Measurements from ENCODE around the gene TMEM132A. TPM values are rescaled to one million over a fixed set of nuclear protein-coding genes. Genes with fewer than 3 reads are reported as not detected.

TMEM132A gene
- total and polyA plus RNA-seq, 5 donors: 5.1 to 10.2 (median 6.8) TPM

- no peaks in the 10 kb centered on the region for H3K9me3 ChIP-seq (ENCODE audit: control insufficient read depth, low read length)
- H3K4me3 ChIP-seq (ENCODE audit: low read length): peak overlapping the region; percentile 86
- DNase-seq (peak in 1 of 3 donors; percentile 81), ATAC-seq (peak; percentile 51 to 60)
- no peaks in the 10 kb centered on the region for H3K27me3 ChIP-seq (ENCODE audit: control insufficient read depth, insufficient read depth)
- H3K27ac ChIP-seq (ENCODE audit: low read length): peak overlapping the region; percentile 86
- intact Hi-C loops (cut with DNase I): no loop called here
- peaks cover 23% of the 10 kb centered on the region for H3K4me1 ChIP-seq (ENCODE audit: control insufficient read depth, insufficient read depth, low read length)
- 1% methylated on average over 31 of the region's 31 CpGs for WGBS
These were observed 9.5 kb upstream of the TMEM132A start for GRCh38 chr11:60914633-60915247.

- DNase-seq (peak; percentile 71 to 84 (median 77)), ATAC-seq (peak; percentile 48 to 71)
- Histone ChIP-seq H3K4me3 (ENCODE audit: low read length) (peak overlapping the region; percentile 86), H3K27me3 (ENCODE audit: control insufficient read depth, insufficient read depth) (no peaks in the 10 kb centered on the region), H3K4me1 (ENCODE audit: control insufficient read depth, insufficient read depth, low read length) (peaks cover 23% of the 10 kb centered on the region), H3K27ac (ENCODE audit: low read length) (peak overlapping the region; percentile 74), H3K9me3 (ENCODE audit: control insufficient read depth, low read length) (no peaks in the 10 kb centered on the region)
- intact Hi-C loops (cut with DNase I): no loop called here
- 6% methylated on average over 17 of the region's 17 CpGs for WGBS
These were observed 8.9 kb upstream of the TMEM132A start for GRCh38 chr11:60915248-60915914.

- DNase-seq (no peak), ATAC-seq (no peak)
- 65% methylated on average over 3 of the region's 3 CpGs for WGBS
- Histone ChIP-seq H3K4me1 (ENCODE audit: control insufficient read depth, insufficient read depth, low read length) (peaks cover 23% of the 10 kb centered on the region), H3K4me3 (ENCODE audit: low read length) (no peak overlapping the region), H3K27me3 (ENCODE audit: control insufficient read depth, insufficient read depth) (no peaks in the 10 kb centered on the region), H3K27ac (ENCODE audit: low read length) (no peak overlapping the region), H3K9me3 (ENCODE audit: control insufficient read depth, low read length) (no peaks in the 10 kb centered on the region)
- intact Hi-C loops (cut with DNase I): no loop called here
These were observed 7.5 kb upstream of the TMEM132A start for GRCh38 chr11:60916669-60917206.

GRCh38 chr11:60917267-60917666, 7.0 kb upstream of the TMEM132A start:
- no peak overlapping the region for H3K27ac ChIP-seq (ENCODE audit: low read length)
- intact Hi-C loops (cut with DNase I): no loop called here

GRCh38 chr11:60918251-60918938, 5.9 kb upstream of the TMEM132A start:
- Histone ChIP-seq H3K4me1 (ENCODE audit: control insufficient read depth, insufficient read depth, low read length) (peaks cover 23% of the 10 kb centered on the region), H3K4me3 (ENCODE audit: low read length) (no peak overlapping the region), H3K9me3 (ENCODE audit: control insufficient read depth, low read length) (no peaks in the 10 kb centered on the region), H3K27ac (ENCODE audit: low read length) (no peak overlapping the region), H3K27me3 (ENCODE audit: control insufficient read depth, insufficient read depth) (no peaks in the 10 kb centered on the region)
- ATAC-seq (no peak), DNase-seq (peak in 1 of 3 donors; percentile 18)
- intact Hi-C loops (cut with DNase I): no loop called here
- 77% methylated on average over 4 of the region's 4 CpGs for WGBS

More at GRCh38 chr11:60917267-60917666, 7.0 kb upstream of the TMEM132A start:
- Histone ChIP-seq H3K9me3 (ENCODE audit: control insufficient read depth, low read length) (no peaks in the 10 kb centered on the region), H3K27me3 (ENCODE audit: control insufficient read depth, insufficient read depth) (no peaks in the 10 kb centered on the region), H3K4me1 (ENCODE audit: control insufficient read depth, insufficient read depth, low read length) (peaks cover 23% of the 10 kb centered on the region), H3K4me3 (ENCODE audit: low read length) (no peak overlapping the region)
- 96% methylated on average over 1 of the region's 1 CpG for WGBS
- DNase-seq (no peak), ATAC-seq (no peak)

GRCh38 chr11:60918939-60919265, 5.4 kb upstream of the TMEM132A start:
- H3K4me1 ChIP-seq (ENCODE audit: control insufficient read depth, insufficient read depth, low read length): peaks cover 27% of the 10 kb centered on the region
- ATAC-seq: no peak

GRCh38 chr11:60919320-60919719, 4.9 kb upstream of the TMEM132A start:
- intact Hi-C loops (cut with DNase I): no loop called here
- no peaks in the 10 kb centered on the region for H3K9me3 ChIP-seq (ENCODE audit: control insufficient read depth, low read length)
- H3K4me3 ChIP-seq (ENCODE audit: low read length): no peak overlapping the region
- H3K4me1 ChIP-seq (ENCODE audit: control insufficient read depth, insufficient read depth, low read length): peaks cover 28% of the 10 kb centered on the region
- no peak for DNase-seq
- H3K27ac ChIP-seq (ENCODE audit: low read length): no peak overlapping the region
- WGBS: 84% methylated on average over 1 of the region's 1 CpG
- no peak for ATAC-seq
- H3K27me3 ChIP-seq (ENCODE audit: control insufficient read depth, insufficient read depth): no peaks in the 10 kb centered on the region

More at GRCh38 chr11:60918939-60919265, 5.4 kb upstream of the TMEM132A start:
- 51% methylated on average over 2 of the region's 2 CpGs for WGBS
- DNase-seq: no peak
- H3K27ac ChIP-seq (ENCODE audit: low read length): no peak overlapping the region
- no peaks in the 10 kb centered on the region for H3K27me3 ChIP-seq (ENCODE audit: control insufficient read depth, insufficient read depth)
- intact Hi-C loops (cut with DNase I): no loop called here
- H3K9me3 ChIP-seq (ENCODE audit: control insufficient read depth, low read length): no peaks in the 10 kb centered on the region
- H3K4me3 ChIP-seq (ENCODE audit: low read length): no peak overlapping the region

- DNase-seq (no peak), ATAC-seq (no peak)
- Histone ChIP-seq H3K27ac (ENCODE audit: low read length) (no peak overlapping the region), H3K4me3 (ENCODE audit: low read length) (no peak overlapping the region), H3K9me3 (ENCODE audit: control insufficient read depth, low read length) (no peaks in the 10 kb centered on the region), H3K27me3 (ENCODE audit: control insufficient read depth, insufficient read depth) (no peaks in the 10 kb centered on the region), H3K4me1 (ENCODE audit: control insufficient read depth, insufficient read depth, low read length) (peaks cover 27% of the 10 kb centered on the region)
- whole genome bisulfite sequencing: 51% methylated on average over 2 of the region's 2 CpGs
- intact Hi-C loops (cut with DNase I): no loop called here
These were observed 4.3 kb upstream of the TMEM132A start for GRCh38 chr11:60919956-60920355.

- intact Hi-C loops (cut with DNase I): no loop called here
- H3K4me3 ChIP-seq (ENCODE audit: low read length): no peak overlapping the region
- DNase-seq: no peak
- ATAC-seq: no peak
- 90% methylated on average over 11 of the region's 11 CpGs for WGBS
- peaks cover 23% of the 10 kb centered on the region for H3K4me1 ChIP-seq (ENCODE audit: control insufficient read depth, insufficient read depth, low read length)
- H3K27ac ChIP-seq (ENCODE audit: low read length): no peak overlapping the region
- no peaks in the 10 kb centered on the region for H3K27me3 ChIP-seq (ENCODE audit: control insufficient read depth, insufficient read depth)
- no peaks in the 10 kb centered on the region for H3K9me3 ChIP-seq (ENCODE audit: control insufficient read depth, low read length)
These were observed 3.0 kb upstream of the TMEM132A start for GRCh38 chr11:60921259-60921658.

GRCh38 chr11:60921777-60922335, 2.4 kb upstream of the TMEM132A start:
- 83% methylated on average over 23 of the region's 23 CpGs for WGBS
- Histone ChIP-seq H3K4me1 (ENCODE audit: control insufficient read depth, insufficient read depth, low read length) (peaks cover 19% of the 10 kb centered on the region), H3K27me3 (ENCODE audit: control insufficient read depth, insufficient read depth) (no peaks in the 10 kb centered on the region), H3K9me3 (ENCODE audit: control insufficient read depth, low read length) (no peaks in the 10 kb centered on the region), H3K4me3 (ENCODE audit: low read length) (no peak overlapping the region), H3K27ac (ENCODE audit: low read length) (no peak overlapping the region)
- DNase-seq (peak in 1 of 3 donors; percentile 43), ATAC-seq (no peak)
- intact Hi-C loops (cut with DNase I): no loop called here

- intact Hi-C loops (cut with DNase I): no loop called here
- Histone ChIP-seq H3K4me3 (ENCODE audit: low read length) (no peak overlapping the region), H3K27ac (ENCODE audit: low read length) (no peak overlapping the region), H3K27me3 (ENCODE audit: control insufficient read depth, insufficient read depth) (no peaks in the 10 kb centered on the region), H3K4me1 (ENCODE audit: control insufficient read depth, insufficient read depth, low read length) (peaks cover 15% of the 10 kb centered on the region), H3K9me3 (ENCODE audit: control insufficient read depth, low read length) (no peaks in the 10 kb centered on the region)
- ATAC-seq (no peak), DNase-seq (peak in 1 of 3 donors; percentile 32)
- 83% methylated on average over 6 of the region's 6 CpGs for WGBS
These were observed 1.4 kb upstream of the TMEM132A start for GRCh38 chr11:60922906-60923305.
